ENCODE measurements around the gene PCDHGA12.

The PCDHGA12 gene

DNA sequence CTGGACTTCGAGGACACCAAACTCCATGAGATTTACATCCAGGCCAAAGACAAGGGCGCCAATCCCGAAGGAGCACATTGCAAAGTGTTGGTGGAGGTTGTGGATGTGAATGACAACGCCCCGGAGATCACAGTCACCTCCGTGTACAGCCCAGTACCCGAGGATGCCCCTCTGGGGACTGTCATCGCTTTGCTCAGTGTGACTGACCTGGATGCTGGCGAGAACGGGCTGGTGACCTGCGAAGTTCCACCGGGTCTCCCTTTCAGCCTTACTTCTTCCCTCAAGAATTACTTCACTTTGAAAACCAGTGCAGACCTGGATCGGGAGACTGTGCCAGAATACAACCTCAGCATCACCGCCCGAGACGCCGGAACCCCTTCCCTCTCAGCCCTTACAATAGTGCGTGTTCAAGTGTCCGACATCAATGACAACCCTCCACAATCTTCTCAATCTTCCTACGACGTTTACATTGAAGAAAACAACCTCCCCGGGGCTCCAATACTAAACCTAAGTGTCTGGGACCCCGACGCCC lies 46.8 kb downstream of the PCDHGA12 start:
- H3K9me3 Mint-ChIP-seq, result peaks cover 55% of the 10 kb centered on the region
- H3K36me3 Mint-ChIP-seq (ENCODE audit: low read depth), result peaks cover 79% of the 10 kb centered on the region
- DNase-seq, result no peak
- H3K27ac Mint-ChIP-seq, result no peak overlapping the region
- H3K27me3 Mint-ChIP-seq (ENCODE audit: low read depth, poor library complexity), result peaks cover 3% of the 10 kb centered on the region
- H3K4me1 Mint-ChIP-seq, result peaks cover 52% of the 10 kb centered on the region
- TF ChIP-seq, protein P1, sequence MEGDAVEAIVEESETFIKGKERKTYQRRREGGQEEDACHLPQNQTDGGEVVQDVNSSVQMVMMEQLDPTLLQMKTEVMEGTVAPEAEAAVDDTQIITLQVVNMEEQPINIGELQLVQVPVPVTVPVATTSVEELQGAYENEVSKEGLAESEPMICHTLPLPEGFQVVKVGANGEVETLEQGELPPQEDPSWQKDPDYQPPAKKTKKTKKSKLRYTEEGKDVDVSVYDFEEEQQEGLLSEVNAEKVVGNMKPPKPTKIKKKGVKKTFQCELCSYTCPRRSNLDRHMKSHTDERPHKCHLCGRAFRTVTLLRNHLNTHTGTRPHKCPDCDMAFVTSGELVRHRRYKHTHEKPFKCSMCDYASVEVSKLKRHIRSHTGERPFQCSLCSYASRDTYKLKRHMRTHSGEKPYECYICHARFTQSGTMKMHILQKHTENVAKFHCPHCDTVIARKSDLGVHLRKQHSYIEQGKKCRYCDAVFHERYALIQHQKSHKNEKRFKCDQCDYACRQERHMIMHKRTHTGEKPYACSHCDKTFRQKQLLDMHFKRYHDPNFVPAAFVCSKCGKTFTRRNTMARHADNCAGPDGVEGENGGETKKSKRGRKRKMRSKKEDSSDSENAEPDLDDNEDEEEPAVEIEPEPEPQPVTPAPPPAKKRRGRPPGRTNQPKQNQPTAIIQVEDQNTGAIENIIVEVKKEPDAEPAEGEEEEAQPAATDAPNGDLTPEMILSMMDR (IDR thresholded peaks at IDR 0.05), result no peak
- H3K4me3 Mint-ChIP-seq, result peak overlapping the region; percentile 94

- no peak overlapping the region for H3K27ac Mint-ChIP-seq
- no peak for DNase-seq
- TF ChIP-seq, protein P1 (IDR thresholded peaks at IDR 0.05), result no peak
- H3K4me1 Mint-ChIP-seq, result peaks cover 59% of the 10 kb centered on the region
- peaks cover 84% of the 10 kb centered on the region for H3K36me3 Mint-ChIP-seq (ENCODE audit: low read depth)
- peaks cover 3% of the 10 kb centered on the region for H3K27me3 Mint-ChIP-seq (ENCODE audit: low read depth, poor library complexity)
- peaks cover 55% of the 10 kb centered on the region for H3K9me3 Mint-ChIP-seq
- H3K4me3 Mint-ChIP-seq, result peak overlapping the region; percentile 62
Measured at GRCh38 chr5:141477815-141478214, 47.5 kb downstream of the PCDHGA12 start.

- no peak overlapping the region for H3K27ac Mint-ChIP-seq
- DNase-seq, result no peak
- TF ChIP-seq, protein P1 (IDR thresholded peaks at IDR 0.05), result no peak
- peak overlapping the region; percentile 62 for H3K4me3 Mint-ChIP-seq
- H3K4me1 Mint-ChIP-seq, result peaks cover 66% of the 10 kb centered on the region
- peaks cover 55% of the 10 kb centered on the region for H3K9me3 Mint-ChIP-seq
- peaks cover 3% of the 10 kb centered on the region for H3K27me3 Mint-ChIP-seq (ENCODE audit: low read depth, poor library complexity)
- H3K36me3 Mint-ChIP-seq (ENCODE audit: low read depth), result peaks cover 83% of the 10 kb centered on the region
Measured at GRCh38 chr5:141478321-141478945, 48.1 kb downstream of the PCDHGA12 start.

- no peak overlapping the region for H3K27ac Mint-ChIP-seq
- peaks cover 56% of the 10 kb centered on the region for H3K9me3 Mint-ChIP-seq
- H3K36me3 Mint-ChIP-seq (ENCODE audit: low read depth), result peaks cover 73% of the 10 kb centered on the region
- TF ChIP-seq, protein P1 (IDR thresholded peaks at IDR 0.05), result no peak
- peak overlapping the region; percentile 39 for H3K4me3 Mint-ChIP-seq
- H3K27me3 Mint-ChIP-seq (ENCODE audit: low read depth, poor library complexity), result peaks cover 3% of the 10 kb centered on the region
- DNase-seq, result no peak
- peaks cover 79% of the 10 kb centered on the region for H3K4me1 Mint-ChIP-seq
Measured at GRCh38 chr5:141479776-141480175, 49.5 kb downstream of the PCDHGA12 start.

Measured in nephron progenitor cell (in vitro differentiated cells).